Right lobe of liver (tissue), 4 donors: ENCODE data around the gene CLASP2.

ENCODE experiments used
- CTCF ChIP-seq, 4 donors: fragments of 200-600 bp in 3 of 4; fragments of 450-650 bp in 1 of 4; IDR thresholded peaks; one replicate each; pipeline versions ENCODE4 v1.5.1 to v1.8.0; 2016 to 2022; ENCODE audit warnings: antibody characterized with exemption in 4 of 4, mild to moderate bottlenecking in 2 of 4
- POLR2A ChIP-seq: fragments of 450-650 bp; IDR thresholded peaks from one replicate; pipeline ENCODE4 v1.6.1; 2017; ENCODE audit warnings: antibody characterized with exemption, mild to moderate bottlenecking
- donor health status: DM: no; HTN: no; CAD: no.
- donor health status: DM: no; HTN: no; CAD: no.
- donor health status: DM: no; HTN: yes; CAD: no.

GRCh38 chr3:33634262-33634661 lies 83.8 kb downstream of the CLASP2 start:
- TF ChIP-seq POLR2A (no peak), CTCF (IDR thresholded peaks at IDR 0.05) (no peak)
